ENCODE measurements around the gene INCENP.

Gene INCENP

GRCh38 chr11:62141111-62142042 lies 17.6 kb downstream of the INCENP start:
- no peak for DNase-seq

- DNase-seq, result no peak
Measured at GRCh38 chr11:62142043-62142375, 18.2 kb downstream of the INCENP start.

- no peak for DNase-seq
Measured at GRCh38 chr11:62142921-62143320, 19.1 kb downstream of the INCENP start.

- DNase-seq, result no peak
Measured at GRCh38 chr11:62143727-62144126, 19.9 kb downstream of the INCENP start.

GRCh38 chr11:62144641-62145255 lies 20.9 kb downstream of the INCENP start:
- no peak for DNase-seq

GRCh38 chr11:62145261-62145871 lies 21.6 kb downstream of the INCENP start:
- DNase-seq, result no peak

- DNase-seq, result no peak
Measured at GRCh38 chr11:62146476-62147200, 22.8 kb downstream of the INCENP start.

- DNase-seq, result no peak
Measured at GRCh38 chr11:62147545-62147944, 23.7 kb downstream of the INCENP start.

- DNase-seq, result no peak
Measured at GRCh38 chr11:62148271-62148980, 24.6 kb downstream of the INCENP start.

GRCh38 chr11:62149986-62150886 lies 26.4 kb downstream of the INCENP start:
- no peak for DNase-seq

- no peak for DNase-seq
Measured at GRCh38 chr11:62150887-62151736, 27.3 kb downstream of the INCENP start.

GRCh38 chr11:62151737-62152102 lies 27.9 kb downstream of the INCENP start:
- no peak for DNase-seq

GRCh38 chr11:62152245-62153086 lies 28.7 kb downstream of the INCENP start:
- no peak for DNase-seq

GRCh38 chr11:62153087-62153395 lies 29.2 kb downstream of the INCENP start:
- no peak for DNase-seq

GRCh38 chr11:62153617-62154016 lies 29.8 kb downstream of the INCENP start:
- no peak for DNase-seq

- no peak for DNase-seq
Measured at GRCh38 chr11:62157603-62158002, 33.8 kb downstream of the INCENP start.

GRCh38 chr11:62166371-62166770 lies 42.6 kb downstream of the INCENP start:
- no peak for DNase-seq

GRCh38 chr11:62169448-62169847 lies 45.6 kb downstream of the INCENP start:
- no peak for DNase-seq

- DNase-seq, result no peak
Measured at GRCh38 chr11:62169935-62170334, 46.1 kb downstream of the INCENP start.

- DNase-seq, result peak; percentile 60
Measured at GRCh38 chr11:62171261-62171723, 47.5 kb downstream of the INCENP start.
